Sigmoid colon (tissue), 4 donors: ENCODE results near the gene LPAR1.

ENCODE experiments used
- CTCF ChIP-seq, 4 experiments: fragments of 450-650 bp in 3 of 4; fragments of 200-600 bp in 1 of 4; IDR thresholded peaks; one replicate each; pipeline ENCODE4 v1.5.1; 2016 to 2019; ENCODE audit warnings: antibody characterized with exemption in 4 of 4, mild to moderate bottlenecking in 3 of 4, moderate library complexity in 2 of 4
- EP300 ChIP-seq, 4 donors: sonication (generic); formaldehyde crosslinking; IDR thresholded peaks; one replicate each; pipeline ENCODE4 v1.6.1; 2017; ENCODE audit warnings: antibody characterized with exemption in 4 of 4
- POLR2A ChIP-seq, 2 donors: fragments of 450-650 bp; IDR thresholded peaks; one replicate each; pipeline ENCODE4 v1.6.1; 2016; ENCODE audit warnings: antibody characterized with exemption in 2 of 2, mild to moderate bottlenecking in 2 of 2, moderate library complexity in 2 of 2
- POLR2AphosphoS5 ChIP-seq, 4 donors: sonication (generic); formaldehyde crosslinking; IDR thresholded peaks; one replicate each; pipeline ENCODE4 v1.6.1; 2017; ENCODE audit warnings: antibody characterized with exemption in 4 of 4

GRCh38 chr9:110986529-110986928, 51.7 kb downstream of the LPAR1 start:
- TF ChIP-seq CTCF (IDR thresholded peaks at IDR 0.05) (no peak), POLR2A (IDR thresholded peaks at IDR 0.05) (no peak), POLR2AphosphoS5 (IDR thresholded peaks at IDR 0.05) (no peak), EP300 (IDR thresholded peaks at IDR 0.05) (no peak)
